Measurements from ENCODE around the gene CNEP1R1. TPM values are rescaled to one million over a fixed set of nuclear protein-coding genes. Genes with fewer than 3 reads are reported as not detected.
A peak's percentile ranks its signal among the peaks of the same experiment; 100 is the strongest.

Gene CNEP1R1
- total RNA-seq, 1 experiment from 2014 or later: 12.2 TPM

- BruUV-seq (replicated peaks): no TSS peak
- ChIA-PET CTCF (no interaction called here), POLR2A (ENCODE audit: unreplicated experiment) (no interaction called here)
These were observed 36.3 kb downstream of the CNEP1R1 start for GRCh38 chr16:50061326-50061725.

GRCh38 chr16:50065241-50065623 is 40.2 kb downstream of the CNEP1R1 start:
- CTCF ChIA-PET: no interaction called here
- intact Hi-C loops (cut with micrococcal nuclease; ENCODE audit: unreplicated experiment): no loop called here
- POLR2A ChIA-PET (ENCODE audit: unreplicated experiment): no interaction called here
- Histone ChIP-seq H3K36me3 (ENCODE audit: low read depth) (no peaks in the 10 kb centered on the region), H4K20me1 (ENCODE audit: insufficient read depth) (peaks cover 30% of the 10 kb centered on the region), H3K27ac (no peak overlapping the region), H3K4me2 (peak overlapping the region; percentile 100), H3K4me1 (replicated peaks; ENCODE audit: insufficient read depth) (peaks cover 15% of the 10 kb centered on the region; the same call in 1 of the 2 replicates), H3K27me3 (ENCODE audit: insufficient read depth, low read depth) (no peaks in the 10 kb centered on the region), H3K9me2 (ENCODE audit: insufficient read depth) (no peaks in the 10 kb centered on the region), H3K4me3 (peak overlapping the region; percentile 50; the same call in 1 of the 2 replicates), H3K79me2 (ENCODE audit: low read depth) (peaks cover 29% of the 10 kb centered on the region), H2AFZ (peak overlapping the region; percentile 77; the same call in 1 of the 2 replicates), H3F3A (ENCODE audit: insufficient read depth, low read depth) (no peaks in the 10 kb centered on the region), H3K9me3 (ENCODE audit: insufficient read depth, low read depth) (no peaks in the 10 kb centered on the region)
- BruUV-seq (replicated peaks): TSS peak; percentile 33
- TF ChIP-seq CTCF (conservative IDR thresholded peaks at IDR 0.05): no peak
- no peak for TF ChIP-seq EZH2 (IDR thresholded peaks at IDR 0.05; ENCODE audit: low read depth)
- no peak for DNase-seq

More at GRCh38 chr16:50061326-50061725, 36.3 kb downstream of the CNEP1R1 start:
- Histone ChIP-seq H3K36me3 (ENCODE audit: low read depth) (no peaks in the 10 kb centered on the region), H3K4me1 (replicated peaks; ENCODE audit: insufficient read depth) (no peaks in the 10 kb centered on the region), H3K9me2 (ENCODE audit: insufficient read depth) (no peaks in the 10 kb centered on the region), H3K9me3 (ENCODE audit: insufficient read depth, low read depth) (no peaks in the 10 kb centered on the region), H3K79me2 (ENCODE audit: low read depth) (no peaks in the 10 kb centered on the region), H3K27me3 (ENCODE audit: insufficient read depth, low read depth) (no peaks in the 10 kb centered on the region), H3K4me3 (no peak overlapping the region), H3F3A (ENCODE audit: insufficient read depth, low read depth) (no peaks in the 10 kb centered on the region), H4K20me1 (ENCODE audit: insufficient read depth) (no peaks in the 10 kb centered on the region), H2AFZ (no peak overlapping the region), H3K4me2 (no peak overlapping the region), H3K27ac (no peak overlapping the region)
- no peak for DNase-seq
- TF ChIP-seq EZH2 (IDR thresholded peaks at IDR 0.05; ENCODE audit: low read depth) (no peak), CTCF (conservative IDR thresholded peaks at IDR 0.05) (no peak)
- intact Hi-C loops (cut with micrococcal nuclease; ENCODE audit: unreplicated experiment): no loop called here

- peaks cover 29% of the 10 kb centered on the region for H3K79me2 ChIP-seq (ENCODE audit: low read depth)
- peaks cover 30% of the 10 kb centered on the region for H4K20me1 ChIP-seq (ENCODE audit: insufficient read depth)
- peak; percentile 70 to 91 for DNase-seq
- peak within 1 kb of the TSS; percentile 100 for H3K4me2 ChIP-seq
- intact Hi-C loops (cut with micrococcal nuclease; ENCODE audit: unreplicated experiment): loop anchor here (2.0 kb wide), 2 partner anchors 41 to 87 kb away; partner anchors contain the start of genes CNEP1R1 and TENT4B
- ChIA-PET CTCF (interaction anchor here (1.3 kb wide), 1 partner anchor 41 kb away, joined by 5 read pairs; the partner anchor contains the start of gene CNEP1R1), POLR2A (ENCODE audit: unreplicated experiment) (interaction anchor here (0.5 kb wide), 1 partner anchor 268 kb away, joined by 5 read pairs; no protein-coding TSS in a partner anchor)
- peak within 1 kb of the TSS; percentile 66 for H3K27ac ChIP-seq
- H3F3A ChIP-seq (ENCODE audit: insufficient read depth, low read depth): no peaks in the 10 kb centered on the region
- H3K4me3 ChIP-seq: peak within 1 kb of the TSS; percentile 94
- peaks cover 15% of the 10 kb centered on the region; the same call in 1 of the 2 replicates for H3K4me1 ChIP-seq (replicated peaks; ENCODE audit: insufficient read depth)
- H2AFZ ChIP-seq: peak within 1 kb of the TSS; percentile 100
- H3K36me3 ChIP-seq (ENCODE audit: low read depth): no peaks in the 10 kb centered on the region
- H3K9me2 ChIP-seq (ENCODE audit: insufficient read depth): no peaks in the 10 kb centered on the region
- TF ChIP-seq CTCF (conservative IDR thresholded peaks at IDR 0.05) (no peak), EZH2 (IDR thresholded peaks at IDR 0.05; ENCODE audit: low read depth) (no peak)
- H3K9me3 ChIP-seq (ENCODE audit: insufficient read depth, low read depth): no peaks in the 10 kb centered on the region
- no TSS peak for BruUV-seq (replicated peaks)
- no peaks in the 10 kb centered on the region for H3K27me3 ChIP-seq (ENCODE audit: insufficient read depth, low read depth)
These were observed 40.8 kb downstream of the CNEP1R1 start, which contains the start of gene HEATR3 for GRCh38 chr16:50065624-50066481. Gene HEATR3 (plus strand): TSS chr16:50065970. CDS start chr16:50066132, 162 bp downstream.
